Smooth muscle cell (in vitro differentiated cells): Measurements from ENCODE around the gene LARP4B. TPM values are rescaled to one million over a fixed set of nuclear protein-coding genes. Genes with fewer than 3 reads are reported as not detected.
"Not testable (repeated sequence)": the region's sequence is repeated elsewhere in the genome, so short reads cannot be mapped to it uniquely, and the experiment has no call there.

Experiments
- DNase-seq: peaks from one replicate; lab custom pipeline; 2025; ENCODE audit not compliant: unreplicated experiment; lab: John Stamatoyannopoulos, UW
- H2AFZ ChIP-seq: fragments of 200-600 bp; sonication (generic); 2 replicates; pipeline ENCODE4 v1.6.0; 2016; ENCODE audit warnings: antibody characterized with exemption, low read depth, mild to moderate bottlenecking
- H3F3A ChIP-seq: fragments of 200-600 bp; sonication (generic); 2 replicates; pipeline ENCODE4 v1.6.0; 2017; ENCODE audit warnings: antibody characterized with exemption, low read depth
- H3K27ac ChIP-seq: fragments of 200-600 bp; sonication (generic); 2 replicates; pipeline ENCODE4 v1.5.1; 2016; ENCODE audit warnings: low read depth, mild to moderate bottlenecking
- H3K27me3 ChIP-seq: fragments of 200-600 bp; sonication (generic); 2 replicates; pipeline ENCODE4 v1.6.1; 2016; ENCODE audit warnings: low read depth, mild to moderate bottlenecking
- H3K36me3 ChIP-seq: fragments of 200-600 bp; sonication (generic); 2 replicates; pipeline ENCODE4 v1.5.1; 2016; ENCODE audit warnings: low read depth
- H3K4me1 ChIP-seq: fragments of 200-600 bp; sonication (generic); 2 replicates; pipeline ENCODE4 v1.5.1; 2016; ENCODE audit warnings: low read depth
- H3K4me2 ChIP-seq: fragments of 200-600 bp; sonication (generic); 2 replicates; pipeline ENCODE4 v1.6.0; 2016; ENCODE audit warnings: mild to moderate bottlenecking
- H3K4me3 ChIP-seq: fragments of 200-600 bp; sonication (generic); 2 replicates; pipeline ENCODE4 v1.5.1; 2016; ENCODE audit warnings: mild to moderate bottlenecking
- H3K79me2 ChIP-seq: fragments of 200-600 bp; sonication (generic); 2 replicates; pipeline ENCODE4 v1.6.0; 2016; ENCODE audit warnings: low read depth, mild to moderate bottlenecking
- H3K9ac ChIP-seq: fragments of 200-600 bp; sonication (generic); 2 replicates; pipeline ENCODE4 v1.6.0; 2016; ENCODE audit warnings: low read depth
- H3K9me3 ChIP-seq: fragments of 200-600 bp; sonication (generic); replicated peaks from 2 replicates; pipeline ENCODE4 v1.5.1; 2016; ENCODE audit warnings: low read depth
- H4K20me1 ChIP-seq: fragments of 200-600 bp; sonication (generic); 2 replicates; pipeline ENCODE4 v1.6.0; 2016; ENCODE audit warnings: low read depth
- CTCF ChIP-seq: fragments of 200-600 bp; sonication (generic); IDR thresholded peaks from 2 replicates; pipeline ENCODE4 v1.5.1; 2017; ENCODE audit warnings: borderline replicate concordance, mild to moderate bottlenecking, antibody characterized with exemption; ENCODE audit not compliant: insufficient read depth, poor library complexity, severe bottlenecking
- WGBS: methylation state at CpG from one replicate; pipeline ENCODE4 v1.1.7; 2016; ENCODE audit warnings: low lambda C conversion rate; 5-methylcytosine and 5-hydroxymethylcytosine counted together
- polyA plus RNA-seq: library from polyadenylated mRNA; unstranded; fragments of >200 nt; fragmentation: Nextera tagmentation; extraction: Ambion mirVana; gene quantifications from 2 replicates; pipeline ENCODE4 v1.2.1, GENCODE V29; 2016
- total RNA-seq: library from RNA; depleted of rRNA; stranded (reverse); fragments of >200 nt; gene quantifications from 2 replicates; pipeline ENCODE4 v1.2.3, GENCODE V29; 2014

Gene LARP4B
- total and polyA plus RNA-seq, 2 experiments from 2014 or later: 16.7 to 24.9 TPM

DNA sequence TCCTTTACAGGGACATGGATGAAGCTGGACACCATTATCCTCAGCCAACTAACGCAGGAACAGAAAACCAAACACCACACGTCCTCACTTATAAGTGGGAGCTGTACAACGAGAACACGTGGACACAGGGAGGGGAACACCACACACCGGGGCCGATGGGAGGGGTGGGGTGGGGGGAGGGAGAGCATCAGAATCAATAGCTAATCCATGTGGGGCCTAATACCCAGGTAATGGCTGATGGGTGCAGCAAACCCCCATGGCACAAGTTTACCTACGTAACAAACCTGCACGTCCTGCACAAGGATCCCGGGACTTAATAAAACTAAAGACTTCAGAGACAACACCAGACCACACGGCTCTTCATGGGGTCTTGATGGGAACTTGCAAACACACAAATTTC is 159.9 kb downstream of the LARP4B start:
- Histone ChIP-seq H3F3A (no peaks in the 10 kb centered on the region), H3K4me2 (no peak overlapping the region), H3K36me3 (no peaks in the 10 kb centered on the region), H3K9me3 (no peaks in the 10 kb centered on the region), H3K27me3 (no peaks in the 10 kb centered on the region), H4K20me1 (no peaks in the 10 kb centered on the region), H2AFZ (no peak overlapping the region), H3K9ac (no peak overlapping the region), H3K4me3 (no peak overlapping the region), H3K27ac (no peak overlapping the region), H3K79me2 (no peaks in the 10 kb centered on the region), H3K4me1 (no peaks in the 10 kb centered on the region)
- WGBS: 97% methylated on average over 10 of the region's 10 CpGs
- no peak for TF ChIP-seq CTCF
- no peak for DNase-seq

DNA sequence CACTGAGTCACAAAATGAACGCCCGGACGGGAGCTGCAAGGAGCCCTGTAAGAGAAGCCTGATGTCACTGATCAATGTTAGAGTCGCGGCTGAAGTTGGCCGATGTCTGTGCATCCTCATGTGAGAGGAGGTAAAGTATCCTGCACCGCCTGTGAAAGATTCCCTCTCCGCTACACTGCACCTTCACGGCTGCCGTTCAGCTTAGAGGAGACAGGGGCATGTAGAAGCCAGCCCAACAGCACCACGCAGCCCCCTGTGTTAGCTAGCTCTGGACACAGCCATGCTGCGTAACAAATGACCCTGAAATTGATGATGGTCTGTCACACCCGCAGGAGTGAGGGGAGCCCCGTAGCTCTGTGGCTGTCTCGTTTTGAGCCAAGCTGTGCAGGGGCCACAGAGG is 160.5 kb downstream of the LARP4B start:
- H2AFZ ChIP-seq: no peak overlapping the region
- no peaks in the 10 kb centered on the region for H4K20me1 ChIP-seq
- H3K4me2 ChIP-seq: no peak overlapping the region
- DNase-seq: no peak
- H3K9ac ChIP-seq: no peak overlapping the region
- H3F3A ChIP-seq: no peaks in the 10 kb centered on the region
- 94% methylated on average over 15 of the region's 15 CpGs for WGBS
- TF ChIP-seq CTCF: no peak
- no peaks in the 10 kb centered on the region for H3K4me1 ChIP-seq
- no peak overlapping the region for H3K4me3 ChIP-seq
- H3K27me3 ChIP-seq: no peaks in the 10 kb centered on the region
- no peaks in the 10 kb centered on the region for H3K36me3 ChIP-seq
- no peaks in the 10 kb centered on the region for H3K9me3 ChIP-seq
- H3K27ac ChIP-seq: no peak overlapping the region
- no peaks in the 10 kb centered on the region for H3K79me2 ChIP-seq

DNA sequence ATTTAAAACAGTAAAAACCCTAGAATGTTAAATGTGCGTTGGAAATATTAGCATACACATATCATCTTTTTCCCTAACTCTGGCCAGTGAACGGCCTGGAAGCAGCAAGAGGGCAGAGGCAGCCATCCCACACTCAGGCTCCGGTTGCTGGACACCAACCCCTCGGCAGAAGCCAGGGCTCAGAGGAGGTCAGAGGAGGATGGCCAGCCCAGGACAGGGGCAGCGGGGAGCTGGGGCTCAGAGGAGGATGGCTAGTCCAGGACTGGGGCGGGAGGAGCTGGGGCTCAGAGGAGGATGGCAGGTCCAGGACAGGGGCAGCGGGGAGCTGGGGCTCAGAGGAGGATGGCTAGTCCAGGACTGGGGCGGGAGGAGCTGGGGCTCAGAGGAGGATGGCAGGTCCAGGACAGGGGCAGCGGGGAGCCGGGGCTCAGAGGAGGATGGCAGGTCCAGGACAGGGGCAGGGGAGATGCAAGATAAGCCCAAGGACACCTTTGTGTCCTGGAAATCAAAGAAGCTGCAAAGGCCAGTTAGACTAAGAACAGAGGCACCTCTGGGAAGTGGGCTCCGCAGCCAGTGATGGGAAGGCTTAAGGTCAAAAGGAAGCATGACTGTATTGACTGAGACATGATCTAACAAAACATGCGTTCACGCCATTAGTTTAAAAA is 161.3 kb downstream of the LARP4B start:
- DNase-seq, H2AFZ ChIP-seq, H3K9me3 ChIP-seq, H4K20me1 ChIP-seq, H3K9ac ChIP-seq, H3K4me2 ChIP-seq, H3K27ac ChIP-seq, H3K4me3 ChIP-seq, H3K79me2 ChIP-seq, H3K4me1 ChIP-seq, H3K27me3 ChIP-seq, H3K36me3 ChIP-seq, H3F3A ChIP-seq: not testable (repeated sequence)
- 96% methylated on average over 11 of the region's 13 CpGs for WGBS

GRCh38 chr10:767794-768193 is 163.7 kb downstream of the LARP4B start:
- Histone ChIP-seq H3K9ac (no peak overlapping the region), H3F3A (no peaks in the 10 kb centered on the region), H3K27me3 (no peaks in the 10 kb centered on the region), H3K4me1 (no peaks in the 10 kb centered on the region), H3K9me3 (no peaks in the 10 kb centered on the region), H3K79me2 (no peaks in the 10 kb centered on the region), H4K20me1 (no peaks in the 10 kb centered on the region), H3K36me3 (no peaks in the 10 kb centered on the region), H2AFZ (no peak overlapping the region), H3K4me2 (no peak overlapping the region), H3K27ac (no peak overlapping the region), H3K4me3 (no peak overlapping the region)
- TF ChIP-seq CTCF: no peak
- WGBS: 91% methylated on average over 2 of the region's 2 CpGs
- no peak for DNase-seq
